GM23338 (cell line): ENCODE measurements around the gene SCART1. TPM values are rescaled to one million over a fixed set of nuclear protein-coding genes. Genes with fewer than 3 reads are reported as not detected.

Source experiments
- ATAC-seq: fragments of 200-7000 bp; cut with Tn5 transposase; 3 replicates; pipeline ENCODE4 v1.9.1; 2020
- DNase-seq: peaks from one replicate; pipeline ENCODE4 v3.0.0-alpha.2; 2015; ENCODE audit warnings: low spot score
- H2AFZ ChIP-seq: fragments of 200-600 bp; sonication (generic); 2 replicates; pipeline ENCODE4 v1.8.0; 2016; ENCODE audit warnings: antibody characterized with exemption, mild to moderate bottlenecking, moderate library complexity
- H3F3A ChIP-seq: fragments of 200-600 bp; sonication (generic); replicated peaks from 2 replicates; pipeline ENCODE4 v1.8.0; 2017; ENCODE audit warnings: antibody characterized with exemption, mixed run types, low read depth
- H3K27ac ChIP-seq: fragments of 200-600 bp; sonication (generic); 2 replicates; pipeline ENCODE4 v1.6.1; 2016; ENCODE audit warnings: low read depth
- H3K27me3 ChIP-seq: fragments of 200-600 bp; sonication (generic); 2 replicates; pipeline ENCODE4 v1.8.0; 2016; ENCODE audit warnings: mild to moderate bottlenecking, mixed run types, moderate library complexity; ENCODE audit not compliant: insufficient read depth
- H3K36me3 ChIP-seq: fragments of 200-600 bp; sonication (generic); 2 replicates; pipeline ENCODE4 v1.8.0; 2016; ENCODE audit warnings: mild to moderate bottlenecking; ENCODE audit not compliant: insufficient read depth
- H3K4me1 ChIP-seq: fragments of 200-600 bp; sonication (generic); 2 replicates; pipeline ENCODE4 v1.8.0; 2016; ENCODE audit warnings: mild to moderate bottlenecking, moderate library complexity; ENCODE audit not compliant: insufficient read depth
- H3K4me2 ChIP-seq: fragments of 200-600 bp; sonication (generic); 2 replicates; pipeline ENCODE4 v1.7.1; 2017; ENCODE audit warnings: mixed run types
- H3K4me3 ChIP-seq: fragments of 200-600 bp; sonication (generic); 2 replicates; pipeline ENCODE4 v1.6.1; 2016; ENCODE audit warnings: mixed run types
- H3K79me2 ChIP-seq: fragments of 200-600 bp; sonication (generic); replicated peaks from 2 replicates; pipeline ENCODE4 v1.8.0; 2017; ENCODE audit warnings: mild to moderate bottlenecking; ENCODE audit not compliant: insufficient read depth
- H3K9me2 ChIP-seq: fragments of 200-600 bp; sonication (generic); 2 replicates; pipeline ENCODE4 v1.8.0; 2017; ENCODE audit not compliant: insufficient read depth
- H4K20me1 ChIP-seq: fragments of 200-600 bp; sonication (generic); replicated peaks from 2 replicates; pipeline ENCODE4 v1.8.0; 2017; ENCODE audit warnings: mild to moderate bottlenecking; ENCODE audit not compliant: insufficient read depth
- H3K27ac Mint-ChIP-seq: 2 replicates; pipeline ENCODE4 v1.8.0; 2020; ENCODE audit warnings: inconsistent platforms, mild to moderate bottlenecking, moderate library complexity, mixed read lengths
- H3K27me3 Mint-ChIP-seq: 3 replicates; pipeline ENCODE4 v1.8.0; 2022; ENCODE audit warnings: low read depth, mild to moderate bottlenecking, moderate library complexity, mixed read lengths, inconsistent platforms; ENCODE audit not compliant: insufficient read depth, poor library complexity
- H3K36me3 Mint-ChIP-seq: 3 replicates; pipeline ENCODE4 v1.8.0; 2021; ENCODE audit warnings: low read depth, mild to moderate bottlenecking, inconsistent platforms, moderate library complexity, mixed read lengths
- H3K4me1 Mint-ChIP-seq: 3 replicates; pipeline ENCODE4 v1.8.0; 2020; ENCODE audit warnings: mild to moderate bottlenecking, inconsistent platforms, mixed read lengths
- H3K4me3 Mint-ChIP-seq: 3 replicates; pipeline ENCODE4 v1.8.0; 2021; ENCODE audit warnings: moderate library complexity, mild to moderate bottlenecking, inconsistent platforms, mixed read lengths
- H3K9me3 Mint-ChIP-seq: 3 replicates; pipeline ENCODE4 v1.8.0; 2020; ENCODE audit warnings: moderate library complexity, mild to moderate bottlenecking, inconsistent platforms, mixed read lengths
- CREB1 ChIP-seq: fragments of 250-450 bp; sonication (Bioruptor Pico); IDR thresholded peaks from 2 replicates; pipeline ENCODE4 v1.5.0; 2020; ENCODE audit warnings: low read depth, mild to moderate bottlenecking, moderate library complexity
- CTCF ChIP-seq, 2 experiments: fragments of 200-600 bp in 1 of 2; sonication (generic) in 1 of 2; conservative IDR thresholded peaks; 2 replicates each; pipeline versions ENCODE4 v1.5.1 to v1.6.1; 2016 to 2017; ENCODE audit warnings: antibody characterized with exemption in 2 of 2, low read depth in 2 of 2, mild to moderate bottlenecking in 2 of 2, moderate library complexity in 1 of 2
- ETS1 ChIP-seq: IDR thresholded peaks from 2 replicates; pipeline ENCODE4 v1.6.1; 2016; ENCODE audit warnings: antibody characterized with exemption
- EZH2 ChIP-seq: fragments of 200-600 bp; sonication (generic); IDR thresholded peaks from one replicate; pipeline ENCODE4 v1.8.0; 2017; ENCODE audit warnings: antibody characterized with exemption, mild to moderate bottlenecking, low read depth; ENCODE audit not compliant: unreplicated experiment
- EZH2phosphoT487 ChIP-seq: fragments of 200-600 bp; sonication (generic); IDR thresholded peaks from one replicate; pipeline ENCODE4 v1.8.1; 2018; ENCODE audit warnings: antibody characterized with exemption; ENCODE audit not compliant: unreplicated experiment
- JUNB ChIP-seq: IDR thresholded peaks from one replicate; pipeline ENCODE4 v1.6.1; 2016; ENCODE audit warnings: antibody characterized with exemption; ENCODE audit not compliant: unreplicated experiment
- NANOG ChIP-seq: IDR thresholded peaks from 2 replicates; pipeline ENCODE4 v1.6.1; 2016; ENCODE audit warnings: antibody characterized with exemption, borderline replicate concordance
- POLR2AphosphoS5 ChIP-seq: IDR thresholded peaks from 2 replicates; pipeline ENCODE4 v1.6.1; 2016; ENCODE audit warnings: antibody characterized with exemption, low read depth
- REST ChIP-seq: IDR thresholded peaks from one replicate; pipeline ENCODE4 v1.6.1; 2018; ENCODE audit warnings: antibody characterized with exemption; ENCODE audit not compliant: unreplicated experiment
- STAT1 ChIP-seq: IDR thresholded peaks from one replicate; pipeline ENCODE4 v1.6.1; 2016; ENCODE audit warnings: antibody characterized with exemption; ENCODE audit not compliant: unreplicated experiment
- ZNF114 ChIP-seq: fragments of 250-450 bp; sonication (Bioruptor Pico); IDR thresholded peaks from 2 replicates; pipeline ENCODE4 v1.5.0; 2020; ENCODE audit warnings: mild to moderate bottlenecking, moderate library complexity
- ZNF331 ChIP-seq: fragments of 250-450 bp; sonication (Bioruptor Pico); IDR thresholded peaks from 2 replicates; pipeline ENCODE4 v1.5.0; 2020; ENCODE audit warnings: low read depth, mild to moderate bottlenecking, moderate library complexity
- ZNF462 ChIP-seq: fragments of 250-450 bp; sonication (Bioruptor Pico); IDR thresholded peaks from 2 replicates; pipeline ENCODE4 v1.5.0; 2020; ENCODE audit warnings: mild to moderate bottlenecking, moderate library complexity
- polyA plus RNA-seq: library from polyadenylated mRNA; unstranded; fragments of >200 nt; fragmentation: Nextera tagmentation; extraction: Ambion mirVana; gene quantifications from 2 replicates; pipeline ENCODE4 v1.2.1, GENCODE V29; 2016
- total RNA-seq: library from RNA; depleted of rRNA; stranded (reverse); fragments of >200 nt; shearing (Covaris generic); gene quantifications from 2 replicates; pipeline ENCODE4 v1.2.3, GENCODE V29; 2014

Gene SCART1
- total and polyA plus RNA-seq, 2 experiments from 2014 or later = 0.59 TPM; not detected in 1

GRCh38 chr10:133509700-133510099 is 56.0 kb downstream of the SCART1 start:
- H3K79me2 ChIP-seq = no peaks in the 10 kb centered on the region
- H3K4me2 ChIP-seq = no peak overlapping the region
- Mint-ChIP-seq H3K9me3 (peaks cover 44% of the 10 kb centered on the region), H3K4me1 (no peaks in the 10 kb centered on the region), H3K36me3 (no peaks in the 10 kb centered on the region), H3K4me3 (no peak overlapping the region), H3K27ac (no peak overlapping the region), H3K27me3 (peaks cover 6% of the 10 kb centered on the region)
- H3K4me1 ChIP-seq = no peaks in the 10 kb centered on the region
- TF ChIP-seq ETS1 (no peak), ZNF462 (CRISPR knock-in tag) (no peak), NANOG (no peak), REST (no peak), ZNF114 (CRISPR knock-in tag) (no peak), CTCF (conservative IDR thresholded peaks at IDR 0.05; ENCODE audit: low read depth in 2 of 2) (no peak), EZH2 (no peak), ZNF331 (no peak), POLR2AphosphoS5 (no peak), CREB1 (no peak), JUNB (no peak), EZH2phosphoT487 (no peak), STAT1 (no peak)
- DNase-seq (no peak), ATAC-seq (no peak)
- no peak overlapping the region for H2AFZ ChIP-seq
- H3K36me3 ChIP-seq = no peaks in the 10 kb centered on the region
- H3F3A ChIP-seq = no peaks in the 10 kb centered on the region
- H3K4me3 ChIP-seq = no peak overlapping the region
- H3K27ac ChIP-seq = no peak overlapping the region
- H3K27me3 ChIP-seq = peaks cover 14% of the 10 kb centered on the region; the same call in 1 of the 2 replicates
- H3K9me2 ChIP-seq = no peaks in the 10 kb centered on the region
- H4K20me1 ChIP-seq = no peaks in the 10 kb centered on the region
